Hepatocyte (in vitro differentiated cells): Measurements from ENCODE around the gene SMAGP. TPM values are rescaled to one million over a fixed set of nuclear protein-coding genes. Genes with fewer than 3 reads are reported as not detected.
A peak's percentile ranks its signal among the peaks of the same experiment; 100 is the strongest.
"Not testable (repeated sequence)": the region's sequence is repeated elsewhere in the genome, so short reads cannot be mapped to it uniquely, and the experiment has no call there.

Experiments used
- DNase-seq: peaks from one replicate; pipeline ENCODE4 v3.0.0-alpha.2; 2016; ENCODE audit warnings: low spot score
- H2AFZ ChIP-seq: fragments of 200-600 bp; sonication (generic); 2 replicates; pipeline ENCODE4 v1.6.0; 2016; ENCODE audit warnings: antibody characterized with exemption, mild to moderate bottlenecking
- H3K27ac ChIP-seq: fragments of 200-600 bp; sonication (generic); 2 replicates; pipeline ENCODE4 v1.5.1; 2016; ENCODE audit warnings: mild to moderate bottlenecking
- H3K27me3 ChIP-seq: fragments of 200-600 bp; sonication (generic); 2 replicates; pipeline ENCODE4 v1.6.1; 2016
- H3K36me3 ChIP-seq: fragments of 200-600 bp; sonication (generic); replicated peaks from 2 replicates; pipeline ENCODE4 v1.5.1; 2016; ENCODE audit warnings: low read depth; ENCODE audit not compliant: insufficient read depth
- H3K4me1 ChIP-seq: fragments of 200-600 bp; sonication (generic); 2 replicates; pipeline ENCODE4 v1.5.1; 2016; ENCODE audit warnings: mild to moderate bottlenecking, moderate library complexity; ENCODE audit not compliant: insufficient read depth
- H3K4me2 ChIP-seq: fragments of 200-600 bp; sonication (generic); 2 replicates; pipeline ENCODE4 v1.6.0; 2016
- H3K4me3 ChIP-seq: fragments of 200-600 bp; sonication (generic); 2 replicates; pipeline ENCODE4 v1.5.1; 2016; ENCODE audit warnings: mild to moderate bottlenecking
- H3K79me2 ChIP-seq: fragments of 200-600 bp; sonication (generic); 2 replicates; pipeline ENCODE4 v1.6.0; 2017; ENCODE audit warnings: mild to moderate bottlenecking
- H3K9me2 ChIP-seq: fragments of 200-600 bp; sonication (generic); replicated peaks from 2 replicates; pipeline ENCODE4 v1.6.0; 2017; ENCODE audit warnings: mild to moderate bottlenecking; ENCODE audit not compliant: insufficient read depth
- H3K9me3 ChIP-seq: fragments of 200-600 bp; sonication (generic); 2 replicates; pipeline ENCODE4 v1.5.1; 2016; ENCODE audit warnings: low read depth, mild to moderate bottlenecking
- H4K20me1 ChIP-seq: fragments of 200-600 bp; sonication (generic); 2 replicates; pipeline ENCODE4 v1.6.0; 2016; ENCODE audit warnings: mild to moderate bottlenecking; ENCODE audit not compliant: insufficient read depth, poor library complexity, severe bottlenecking
- CTCF ChIP-seq: fragments of 200-600 bp; sonication (generic); IDR thresholded peaks from 2 replicates; pipeline ENCODE4 v1.5.1; 2016; ENCODE audit warnings: antibody characterized with exemption, mild to moderate bottlenecking; ENCODE audit not compliant: poor library complexity
- EZH2 ChIP-seq: fragments of 200-600 bp; sonication (generic); IDR thresholded peaks from 2 replicates; pipeline ENCODE4 v1.6.1; 2016; ENCODE audit warnings: antibody characterized with exemption, mild to moderate bottlenecking, borderline replicate concordance
- EZH2phosphoT487 ChIP-seq: fragments of 200-600 bp; sonication (generic); IDR thresholded peaks from one replicate; pipeline ENCODE4 v1.6.1; 2018; ENCODE audit warnings: antibody characterized with exemption, mild to moderate bottlenecking, low read depth, moderate library complexity; ENCODE audit not compliant: unreplicated experiment, severe bottlenecking
- WGBS: methylation state at CpG from one replicate; pipeline ENCODE4 v1.1.6; 2016; ENCODE audit warnings: low lambda C conversion rate; ENCODE audit errors: missing lambda C conversion rate; 5-methylcytosine and 5-hydroxymethylcytosine counted together
- polyA plus RNA-seq: library from polyadenylated mRNA; unstranded; fragments of >200 nt; fragmentation: Nextera tagmentation; extraction: Ambion mirVana; gene quantifications from 2 replicates; pipeline ENCODE4 v1.2.1, GENCODE V29; 2016
- total RNA-seq: library from RNA; depleted of rRNA; stranded (reverse); fragments of >200 nt; gene quantifications from 2 replicates; pipeline ENCODE4 v1.2.3, GENCODE V29; 2014

SMAGP gene
- total RNA-seq (19.9 and 28.3 TPM in 2 replicates), polyA plus RNA-seq (16.5 and 24.6 TPM in 2 replicates)

GRCh38 chr12:51270067-51270950 is at the start of gene SMAGP:
SMAGP (minus strand) TSS chr12:51270415; CDS start chr12:51269278, 1,137 bp downstream.
- peak within 1 kb of the TSS; percentile 95 for H3K27ac ChIP-seq
- H4K20me1 ChIP-seq: no peaks in the 10 kb centered on the region
- DNase-seq: peak; percentile 89
- H3K4me2 ChIP-seq: peak within 1 kb of the TSS; percentile 84
- H3K4me1 ChIP-seq: peaks cover 8% of the 10 kb centered on the region
- peak within 1 kb of the TSS; percentile 80 for H2AFZ ChIP-seq
- no peaks in the 10 kb centered on the region for H3K36me3 ChIP-seq
- WGBS: 2% methylated on average over 65 of the region's 83 CpGs
- H3K27me3 ChIP-seq: no peaks in the 10 kb centered on the region
- TF ChIP-seq EZH2phosphoT487 (no peak), CTCF (peak; percentile 9), EZH2 (no peak)
- H3K79me2 ChIP-seq: peaks cover 10% of the 10 kb centered on the region
- peak within 1 kb of the TSS; percentile 48 for H3K4me3 ChIP-seq
- no peaks in the 10 kb centered on the region for H3K9me3 ChIP-seq
- H3K9me2 ChIP-seq: no peaks in the 10 kb centered on the region

- 53% methylated on average over 3 of the region's 3 CpGs for WGBS
- Histone ChIP-seq H3K36me3 (no peaks in the 10 kb centered on the region), H3K4me3 (no peak overlapping the region), H2AFZ (peak overlapping the region; percentile 20), H3K4me2 (no peak overlapping the region), H3K9me2 (no peaks in the 10 kb centered on the region), H3K27ac (no peak overlapping the region), H3K27me3 (no peaks in the 10 kb centered on the region), H4K20me1 (no peaks in the 10 kb centered on the region), H3K4me1 (peaks cover 6% of the 10 kb centered on the region), H3K9me3 (no peaks in the 10 kb centered on the region), H3K79me2 (no peaks in the 10 kb centered on the region)
- TF ChIP-seq CTCF: no peak
- TF ChIP-seq EZH2phosphoT487: no peak
- no peak for TF ChIP-seq EZH2
- DNase-seq: no peak
Measured at GRCh38 chr12:51318846-51319599, 48.8 kb upstream of the SMAGP start.

- 75% methylated on average over 8 of the region's 8 CpGs for WGBS
- not testable (repeated sequence) for H3K4me3 ChIP-seq, H3K79me2 ChIP-seq, H4K20me1 ChIP-seq, H3K9me3 ChIP-seq, H3K27ac ChIP-seq, DNase-seq, H2AFZ ChIP-seq, H3K27me3 ChIP-seq, H3K4me1 ChIP-seq, H3K36me3 ChIP-seq, H3K9me2 ChIP-seq, H3K4me2 ChIP-seq
Measured at GRCh38 chr12:51318057-51318806, 48.0 kb upstream of the SMAGP start.
